Neuronal stem cell (in vitro differentiated cells): ENCODE measurements around the gene MS4A14.

Source experiments
- DNase-seq: peaks from one replicate; pipeline ENCODE4 v3.0.0-alpha.2; 2013; ENCODE audit warnings: low spot score
- H2AFZ ChIP-seq: one replicate; pipeline ENCODE4 v1.6.1; 2013; ENCODE audit warnings: mild to moderate bottlenecking, low read length, inconsistent platforms
- H2AK5ac ChIP-seq: 2 replicates; pipeline ENCODE4 v1.6.1; 2013; ENCODE audit warnings: low read depth, mild to moderate bottlenecking, inconsistent platforms, low read length, moderate library complexity, mixed read lengths
- H2BK120ac ChIP-seq: 2 replicates; pipeline ENCODE4 v1.6.1; 2013; ENCODE audit warnings: low read depth, mild to moderate bottlenecking, inconsistent platforms, low read length, moderate library complexity, mixed read lengths
- H2BK12ac ChIP-seq: one replicate; pipeline ENCODE4 v1.6.1; 2013; ENCODE audit warnings: low read length, inconsistent platforms
- H2BK15ac ChIP-seq: 2 replicates; pipeline ENCODE4 v1.6.1; 2013; ENCODE audit warnings: mild to moderate bottlenecking, low read length, inconsistent platforms, mixed read lengths
- H2BK5ac ChIP-seq: one replicate; pipeline ENCODE4 v1.6.1; 2013; ENCODE audit warnings: inconsistent platforms, mild to moderate bottlenecking, low read length, moderate library complexity
- H3K14ac ChIP-seq: one replicate; pipeline ENCODE4 v1.6.1; 2013; ENCODE audit warnings: low read length, inconsistent platforms
- H3K18ac ChIP-seq: 2 replicates; pipeline ENCODE4 v1.6.1; 2013; ENCODE audit warnings: low read length, inconsistent platforms
- H3K23ac ChIP-seq: 2 replicates; pipeline ENCODE4 v1.6.1; 2013; ENCODE audit warnings: low read depth, mild to moderate bottlenecking, mixed read lengths, low read length, inconsistent platforms; ENCODE audit not compliant: poor library complexity
- H3K27ac ChIP-seq: replicated peaks from 3 replicates; pipeline ENCODE4 v1.5.1; 2013; ENCODE audit warnings: low read length, inconsistent platforms
- H3K27me3 ChIP-seq, 3 experiments: 2 replicates each; pipeline ENCODE4 v1.6.1; 2013; ENCODE audit warnings: low read length in 3 of 3, mild to moderate bottlenecking in 2 of 3, inconsistent platforms in 1 of 3, low read depth in 1 of 3, mixed read lengths in 1 of 3, moderate library complexity in 1 of 3; ENCODE audit not compliant: control insufficient read depth in 3 of 3, insufficient read depth in 3 of 3
- H3K36me3 ChIP-seq, 2 donors: replicated peaks in 1 of 2; 2 replicates each; pipeline ENCODE4 v1.6.1; 2013; ENCODE audit warnings: low read length in 2 of 2; ENCODE audit not compliant: control insufficient read depth in 2 of 2, insufficient read depth in 2 of 2
- H3K4ac ChIP-seq: 2 replicates; pipeline ENCODE4 v1.6.1; 2013; ENCODE audit warnings: inconsistent platforms, mild to moderate bottlenecking, low read length, moderate library complexity
- H3K4me1 ChIP-seq, 2 donors: 1 replicate in 1 of 2; 2 replicates in 1 of 2; pipeline ENCODE4 v1.6.1; 2013; ENCODE audit warnings: low read length in 2 of 2, low read depth in 1 of 2; ENCODE audit not compliant: control insufficient read depth in 2 of 2, insufficient read depth in 1 of 2
- H3K4me2 ChIP-seq: one replicate; pipeline ENCODE4 v1.6.1; 2013; ENCODE audit warnings: mild to moderate bottlenecking, low read length, inconsistent platforms; ENCODE audit not compliant: insufficient read depth, poor library complexity, severe bottlenecking
- H3K4me3 ChIP-seq, 2 donors: 2 replicates each; pipeline ENCODE4 v1.5.1; 2013; ENCODE audit warnings: low read length in 2 of 2, mild to moderate bottlenecking in 2 of 2, inconsistent platforms in 1 of 2, moderate library complexity in 1 of 2
- H3K79me1 ChIP-seq: one replicate; pipeline ENCODE4 v1.6.1; 2013; ENCODE audit warnings: low read depth, mild to moderate bottlenecking, inconsistent platforms, low read length, moderate library complexity
- H3K9ac ChIP-seq: one replicate; pipeline ENCODE4 v1.6.1; 2013; ENCODE audit warnings: mild to moderate bottlenecking, low read depth, low read length, inconsistent platforms; ENCODE audit not compliant: poor library complexity
- H3K9me3 ChIP-seq, 2 donors: replicated peaks in 1 of 2; 2 replicates each; pipeline versions ENCODE3 to v1.6.1; 2013; ENCODE audit warnings: low read length in 2 of 2, mild to moderate bottlenecking in 2 of 2, inconsistent platforms in 1 of 2, low read depth in 1 of 2, mixed read lengths in 1 of 2, moderate library complexity in 1 of 2; ENCODE audit not compliant: control insufficient read depth in 2 of 2, insufficient read depth in 1 of 2
- H4K8ac ChIP-seq: one replicate; pipeline ENCODE4 v1.6.1; 2013; ENCODE audit warnings: low read depth, mild to moderate bottlenecking, inconsistent platforms, low read length, moderate library complexity
- H4K91ac ChIP-seq: one replicate; pipeline ENCODE4 v1.6.1; 2013; ENCODE audit warnings: low read length, low read depth, mild to moderate bottlenecking, inconsistent platforms; ENCODE audit not compliant: poor library complexity
- WGBS, 2 donors: extraction: QIAGEN DNeasy Blood & Tissue Kit; methylation state at CpG; one replicate each; pipeline ENCODE4 v1.1.7; 2013; ENCODE audit warnings: missing lambda C conversion rate in 2 of 2, mixed read lengths in 1 of 2; ENCODE audit not compliant: insufficient read length in 2 of 2, insufficient replicate concordance in 1 of 2; ENCODE audit errors: extremely low coverage in 2 of 2; 5-methylcytosine and 5-hydroxymethylcytosine counted together

MS4A14 gene

GRCh38 chr11:60370811-60371298, 25.4 kb upstream of the MS4A14 start:
- H3K23ac ChIP-seq, result no peak overlapping the region
- no peak overlapping the region for H3K14ac ChIP-seq
- no peaks in the 10 kb centered on the region for H3K36me3 ChIP-seq
- H3K9me3 ChIP-seq, result no peaks in the 10 kb centered on the region
- H2AK5ac ChIP-seq, result no peak overlapping the region
- H3K9ac ChIP-seq, result no peak overlapping the region
- H2AFZ ChIP-seq, result no peak overlapping the region
- no peak overlapping the region for H4K91ac ChIP-seq
- no peak overlapping the region for H3K4me2 ChIP-seq
- no peak overlapping the region for H2BK15ac ChIP-seq
- H3K79me1 ChIP-seq, result no peaks in the 10 kb centered on the region
- peaks cover 0 to 6% (median 0%) of the 10 kb centered on the region in 3 experiments for H3K27me3 ChIP-seq
- no peaks in the 10 kb centered on the region for H3K4me1 ChIP-seq
- H3K27ac ChIP-seq, result no peak overlapping the region
- H3K4ac ChIP-seq, result no peak overlapping the region
- no peak overlapping the region for H2BK120ac ChIP-seq
- no CpG with 5 or more reads among the region's 5 CpGs for whole genome bisulfite sequencing, 2 donors
- DNase-seq, result no peak
- no peak overlapping the region for H3K18ac ChIP-seq
- H2BK12ac ChIP-seq, result no peak overlapping the region
- H2BK5ac ChIP-seq, result no peak overlapping the region
- no peak overlapping the region for H4K8ac ChIP-seq
- no peak overlapping the region for H3K4me3 ChIP-seq

DNA sequence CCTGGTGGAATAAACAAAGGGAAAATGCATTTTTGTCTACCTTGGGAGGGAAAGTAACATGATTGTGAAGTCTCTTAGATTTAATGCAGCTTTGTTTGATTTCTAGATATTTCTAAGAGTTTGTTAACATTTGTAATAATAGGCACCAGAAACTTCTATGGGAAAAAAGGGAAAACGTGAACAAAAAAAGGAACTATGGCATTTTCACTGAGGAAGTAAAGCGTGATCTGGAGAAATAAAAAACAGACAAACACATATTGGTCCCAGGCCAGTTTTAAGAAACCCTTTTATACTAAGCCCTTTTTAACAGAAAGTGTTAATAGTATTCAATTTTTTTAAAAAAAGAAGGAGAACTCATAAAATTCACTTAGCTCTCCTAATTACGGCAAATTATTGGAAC, 24.9 kb upstream of the MS4A14 start:
- H3K79me1 ChIP-seq, result no peaks in the 10 kb centered on the region
- no CpG with 5 or more reads among the region's 3 CpGs for WGBS, 2 donors
- no peak overlapping the region for H2BK12ac ChIP-seq

GRCh38 chr11:60371854-60372253, 24.4 kb upstream of the MS4A14 start:
- Histone ChIP-seq H4K91ac (no peak overlapping the region), H2BK12ac (no peak overlapping the region), H3K36me3 (no peaks in the 10 kb centered on the region), H3K4me1 (no peaks in the 10 kb centered on the region), H3K27me3 (peaks cover 0 to 6% (median 0%) of the 10 kb centered on the region in 3 experiments), H3K23ac (no peak overlapping the region), H3K4me3 (no peak overlapping the region), H2BK15ac (no peak overlapping the region), H2BK5ac (no peak overlapping the region), H3K4me2 (no peak overlapping the region), H2AK5ac (no peak overlapping the region), H2BK120ac (no peak overlapping the region), H3K79me1 (no peaks in the 10 kb centered on the region), H3K4ac (no peak overlapping the region), H4K8ac (no peak overlapping the region), H3K9me3 (no peaks in the 10 kb centered on the region), H3K14ac (no peak overlapping the region), H3K18ac (no peak overlapping the region), H3K27ac (no peak overlapping the region), H2AFZ (no peak overlapping the region), H3K9ac (no peak overlapping the region)
- no CpG with 5 or more reads among the region's 1 CpG for WGBS, 2 donors
- DNase-seq, result no peak

More for the DNA sequence above, 24.9 kb upstream of the MS4A14 start:
- no peaks in the 10 kb centered on the region for H3K36me3 ChIP-seq
- H3K23ac ChIP-seq, result no peak overlapping the region
- H3K9me3 ChIP-seq, result no peaks in the 10 kb centered on the region
- no peak overlapping the region for H2BK5ac ChIP-seq
- H3K27me3 ChIP-seq, result peaks cover 0 to 6% (median 0%) of the 10 kb centered on the region in 3 experiments
- H2AK5ac ChIP-seq, result no peak overlapping the region
- H3K4ac ChIP-seq, result no peak overlapping the region
- no peak overlapping the region for H4K8ac ChIP-seq
- H3K4me3 ChIP-seq, result no peak overlapping the region
- H2AFZ ChIP-seq, result no peak overlapping the region
- H3K18ac ChIP-seq, result no peak overlapping the region
- H2BK15ac ChIP-seq, result no peak overlapping the region
- H2BK120ac ChIP-seq, result no peak overlapping the region
- no peak overlapping the region for H3K27ac ChIP-seq
- no peak overlapping the region for H3K14ac ChIP-seq
- DNase-seq, result no peak
- no peak overlapping the region for H3K4me2 ChIP-seq
- H3K9ac ChIP-seq, result no peak overlapping the region
- H3K4me1 ChIP-seq, result no peaks in the 10 kb centered on the region
- H4K91ac ChIP-seq, result no peak overlapping the region

GRCh38 chr11:60372767-60373166, 23.5 kb upstream of the MS4A14 start:
- no peak overlapping the region for H2AK5ac ChIP-seq
- H4K91ac ChIP-seq, result no peak overlapping the region
- H3K23ac ChIP-seq, result no peak overlapping the region
- H3K4me2 ChIP-seq, result no peak overlapping the region
- no peak overlapping the region for H3K4ac ChIP-seq
- H3K14ac ChIP-seq, result no peak overlapping the region
- H3K4me1 ChIP-seq, result no peaks in the 10 kb centered on the region
- no peaks in the 10 kb centered on the region for H3K9me3 ChIP-seq
- no peak for DNase-seq
- H3K9ac ChIP-seq, result no peak overlapping the region
- H2BK120ac ChIP-seq, result no peak overlapping the region
- no peak overlapping the region for H3K27ac ChIP-seq
- no peaks in the 10 kb centered on the region for H3K36me3 ChIP-seq
- no peak overlapping the region for H4K8ac ChIP-seq
- no peak overlapping the region for H3K4me3 ChIP-seq
- H2AFZ ChIP-seq, result no peak overlapping the region
- H3K79me1 ChIP-seq, result no peaks in the 10 kb centered on the region
- no peak overlapping the region for H2BK15ac ChIP-seq
- H3K18ac ChIP-seq, result no peak overlapping the region
- H3K27me3 ChIP-seq, result peaks cover 0 to 6% (median 0%) of the 10 kb centered on the region in 3 experiments
- WGBS, 2 donors, result no CpG with 5 or more reads among the region's 3 CpGs
- H2BK5ac ChIP-seq, result no peak overlapping the region
- no peak overlapping the region for H2BK12ac ChIP-seq
